Mesendoderm (in vitro differentiated cells): ENCODE results near the gene SLC47A2.

Source experiments
- DNase-seq: peaks from one replicate; pipeline ENCODE4 v3.0.0; 2013
- H2AK5ac ChIP-seq: 2 replicates; pipeline ENCODE4 v1.6.1; 2013; ENCODE audit warnings: low read length, inconsistent platforms
- H2BK120ac ChIP-seq: 2 replicates; pipeline ENCODE4 v1.6.1; 2013; ENCODE audit warnings: low read depth, mild to moderate bottlenecking, low read length, moderate library complexity, mixed read lengths
- H2BK15ac ChIP-seq: replicated peaks from 2 replicates; pipeline ENCODE4 v1.6.1; 2013; ENCODE audit warnings: low read depth, mild to moderate bottlenecking, moderate library complexity
- H2BK5ac ChIP-seq: 2 replicates; pipeline ENCODE4 v1.6.1; 2013; ENCODE audit warnings: low read length, inconsistent platforms
- H3K18ac ChIP-seq: 2 replicates; pipeline ENCODE4 v1.6.1; 2013; ENCODE audit warnings: mild to moderate bottlenecking, low read length, mixed read lengths
- H3K23ac ChIP-seq: one replicate; pipeline ENCODE4 v1.6.1; 2013; ENCODE audit warnings: low read length
- H3K27ac ChIP-seq: 2 replicates; pipeline ENCODE4 v1.5.1; 2013; ENCODE audit warnings: low read depth, mild to moderate bottlenecking, inconsistent platforms, low read length, moderate library complexity
- H3K27me3 ChIP-seq: 2 replicates; pipeline ENCODE4 v1.6.1; 2013; ENCODE audit warnings: low read length, control low read depth, mild to moderate bottlenecking, inconsistent platforms; ENCODE audit not compliant: insufficient read depth, poor library complexity
- H3K36me3 ChIP-seq: 2 replicates; pipeline ENCODE4 v1.6.1; 2013; ENCODE audit warnings: low read length, inconsistent platforms; ENCODE audit not compliant: control insufficient read depth, insufficient read depth
- H3K4ac ChIP-seq: one replicate; pipeline ENCODE4 v1.6.1; 2013; ENCODE audit warnings: low read depth, mild to moderate bottlenecking, low read length, moderate library complexity
- H3K4me1 ChIP-seq: 2 replicates; pipeline ENCODE4 v1.6.1; 2013; ENCODE audit warnings: low read depth, low read length, inconsistent platforms; ENCODE audit not compliant: control insufficient read depth
- H3K4me2 ChIP-seq: 2 replicates; pipeline ENCODE4 v1.6.1; 2013; ENCODE audit warnings: low read length
- H3K4me3 ChIP-seq: 2 replicates; pipeline ENCODE4 v1.5.1; 2013; ENCODE audit warnings: mild to moderate bottlenecking, low read length
- H3K56ac ChIP-seq: one replicate; pipeline ENCODE4 v1.6.1; 2013; ENCODE audit warnings: low read length
- H3K79me1 ChIP-seq: 2 replicates; pipeline ENCODE4 v1.6.1; 2013; ENCODE audit warnings: low read length, inconsistent platforms
- H3K79me2 ChIP-seq: 2 replicates; pipeline ENCODE4 v1.6.1; 2013; ENCODE audit warnings: mild to moderate bottlenecking, low read length; ENCODE audit not compliant: control insufficient read depth, insufficient read depth
- H3K9ac ChIP-seq: 2 replicates; pipeline ENCODE4 v1.6.1; 2013; ENCODE audit warnings: low read length, inconsistent platforms
- H4K5ac ChIP-seq: one replicate; pipeline ENCODE4 v1.6.1; 2013; ENCODE audit warnings: low read length
- H4K8ac ChIP-seq: one replicate; pipeline ENCODE4 v1.6.1; 2013; ENCODE audit warnings: low read depth, mild to moderate bottlenecking, control low read depth, low read length, moderate library complexity
- WGBS: extraction: QIAGEN DNeasy Blood & Tissue Kit; methylation state at CpG from one replicate; pipeline ENCODE4 v1.1.7; 2013; ENCODE audit warnings: low lambda C conversion rate, missing lambda C conversion rate; ENCODE audit not compliant: insufficient coverage; ENCODE audit errors: extremely low coverage; 5-methylcytosine and 5-hydroxymethylcytosine counted together

SLC47A2 gene

DNA sequence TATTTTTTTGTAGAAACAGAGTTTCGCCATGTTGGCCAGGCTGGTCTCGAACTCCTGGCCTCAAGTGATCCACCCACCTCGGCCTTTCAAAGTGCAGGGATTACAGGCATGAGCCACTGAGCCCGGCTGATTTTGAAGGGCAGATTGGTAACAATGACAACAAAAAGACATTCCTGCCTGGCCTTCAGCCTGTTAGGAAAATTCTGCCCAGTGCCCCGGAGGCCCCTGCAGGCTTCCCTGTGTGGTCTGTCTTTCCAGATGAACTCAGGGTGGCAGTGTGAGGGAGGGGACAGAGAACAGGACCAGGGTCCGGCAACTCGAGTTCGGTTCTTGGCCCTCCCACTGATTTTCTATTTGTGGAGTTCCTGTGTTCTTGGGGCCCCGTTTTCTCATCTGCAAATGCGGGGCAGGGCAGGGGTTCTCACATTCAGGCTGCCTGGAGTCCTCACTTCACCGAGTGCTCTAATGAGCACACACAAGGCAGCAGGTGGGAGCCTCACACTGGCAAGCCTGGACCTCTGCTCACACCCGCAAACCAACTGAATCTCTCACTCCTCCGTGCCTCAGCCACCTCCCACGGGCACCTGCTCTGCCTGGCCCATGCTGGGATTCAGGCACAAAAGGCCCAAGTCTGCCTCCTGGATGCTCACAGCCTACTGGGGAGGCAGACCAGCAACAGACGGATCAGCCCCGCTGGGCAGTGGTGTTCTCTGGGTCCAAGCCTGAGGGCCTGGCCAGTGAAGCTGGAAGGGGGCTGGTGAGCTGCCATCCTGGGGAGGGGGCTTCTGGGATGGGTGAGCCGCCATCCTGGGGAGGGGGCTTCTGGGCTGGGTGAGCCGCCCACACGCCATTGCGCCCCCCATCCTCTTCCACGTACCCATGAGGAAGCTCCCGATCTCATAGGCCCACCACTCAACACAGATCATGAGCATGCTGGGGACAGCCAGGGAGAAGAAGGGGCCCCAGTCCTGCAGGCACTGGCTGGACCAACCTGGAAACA is 10.3 kb downstream of the SLC47A2 start:
- Histone ChIP-seq H3K4ac (no peak overlapping the region), H3K4me1 (peaks cover 7% of the 10 kb centered on the region), H4K8ac (no peak overlapping the region), H3K18ac (no peak overlapping the region), H2BK120ac (no peak overlapping the region), H2AK5ac (no peak overlapping the region), H3K79me2 (no peaks in the 10 kb centered on the region), H3K4me3 (no peak overlapping the region), H3K4me2 (no peak overlapping the region), H3K27me3 (no peaks in the 10 kb centered on the region), H3K56ac (no peak overlapping the region), H3K36me3 (no peaks in the 10 kb centered on the region), H4K5ac (no peak overlapping the region), H3K23ac (no peak overlapping the region), H2BK15ac (no peak overlapping the region), H2BK5ac (no peak overlapping the region), H3K79me1 (no peaks in the 10 kb centered on the region), H3K27ac (no peak overlapping the region), H3K9ac (no peak overlapping the region)
- no CpG with 5 or more reads among the region's 22 CpGs for WGBS
- no peak for DNase-seq

DNA sequence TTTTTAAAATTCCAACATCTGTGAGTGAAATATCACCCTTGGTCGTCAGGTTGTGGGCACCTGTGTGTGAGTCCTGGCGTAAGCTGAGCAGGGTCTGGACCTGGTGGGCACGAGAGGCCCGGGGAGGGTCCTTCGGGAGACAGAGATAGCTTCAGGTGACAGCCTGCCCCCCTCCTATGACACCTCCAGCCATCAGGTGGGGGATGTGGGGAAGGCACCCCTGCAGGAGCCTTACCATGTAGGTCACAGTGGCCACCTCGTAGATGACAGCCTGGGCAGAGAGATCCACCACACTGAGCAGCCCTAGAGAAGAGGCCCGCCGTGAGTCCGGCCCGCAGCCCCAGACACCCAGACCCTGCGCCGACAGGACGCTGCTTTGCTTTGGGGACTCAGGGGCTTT is 11.2 kb downstream of the SLC47A2 start:
- H2BK120ac ChIP-seq, result no peak overlapping the region
- H4K5ac ChIP-seq, result no peak overlapping the region
- no peak overlapping the region for H3K4me2 ChIP-seq
- H3K4me1 ChIP-seq, result peaks cover 7% of the 10 kb centered on the region
- H3K4me3 ChIP-seq, result no peak overlapping the region
- H3K36me3 ChIP-seq, result no peaks in the 10 kb centered on the region
- H2AK5ac ChIP-seq, result no peak overlapping the region
- H4K8ac ChIP-seq, result no peak overlapping the region
- WGBS, result no CpG with 5 or more reads among the region's 13 CpGs
- no peak overlapping the region for H3K9ac ChIP-seq
- H3K27me3 ChIP-seq, result no peaks in the 10 kb centered on the region
- DNase-seq, result no peak
- H2BK5ac ChIP-seq, result no peak overlapping the region
- no peaks in the 10 kb centered on the region for H3K79me2 ChIP-seq
- no peaks in the 10 kb centered on the region for H3K79me1 ChIP-seq
- H3K27ac ChIP-seq, result no peak overlapping the region
- no peak overlapping the region for H3K18ac ChIP-seq
- H3K56ac ChIP-seq, result no peak overlapping the region
- no peak overlapping the region for H2BK15ac ChIP-seq
- no peak overlapping the region for H3K23ac ChIP-seq
- no peak overlapping the region for H3K4ac ChIP-seq

DNA sequence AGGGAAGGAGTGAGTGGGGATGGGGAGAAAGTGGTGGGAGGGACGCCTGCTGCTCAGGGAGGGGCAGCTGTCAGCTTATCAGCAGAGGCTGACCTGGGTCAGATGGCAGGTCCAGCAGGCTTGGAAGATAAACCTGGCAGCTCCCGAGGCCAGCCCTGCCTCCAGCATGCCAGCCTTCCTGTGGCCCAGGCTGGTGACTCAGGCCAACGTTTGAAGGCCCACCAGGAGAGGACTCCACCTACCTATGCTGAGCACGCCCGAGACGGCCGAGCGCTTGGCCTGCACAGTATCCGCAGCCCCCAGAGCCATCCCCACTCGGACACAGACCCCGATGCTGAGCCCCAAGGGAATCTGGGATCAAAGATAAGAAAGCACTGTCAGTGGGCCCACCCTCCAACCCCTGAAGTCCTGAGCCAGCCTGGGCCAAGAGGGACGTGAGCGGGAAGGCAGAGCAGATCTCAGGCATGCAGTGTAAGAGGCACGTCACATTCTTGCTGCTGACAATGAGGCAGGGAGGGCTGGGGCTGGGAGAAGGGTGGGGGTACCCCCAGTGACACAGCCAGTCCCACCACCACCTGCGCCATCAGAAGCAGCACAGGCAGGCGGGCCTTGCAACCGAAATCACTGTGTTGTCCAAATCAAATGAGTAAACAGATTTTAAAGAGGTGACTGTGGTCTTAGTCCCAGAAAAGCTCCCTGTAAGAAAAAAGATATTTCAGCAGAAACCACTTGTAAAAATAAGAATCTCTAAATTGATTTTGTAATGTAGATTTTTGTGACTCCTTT is 12.4 kb downstream of the SLC47A2 start:
- H2BK5ac ChIP-seq, result no peak overlapping the region
- no peak overlapping the region for H2AK5ac ChIP-seq
- H3K56ac ChIP-seq, result peak overlapping the region; percentile 17
- no peak overlapping the region for H4K5ac ChIP-seq
- WGBS, result no CpG with 5 or more reads among the region's 17 CpGs
- H3K36me3 ChIP-seq, result no peaks in the 10 kb centered on the region
- peak; percentile 72 for DNase-seq
- H3K23ac ChIP-seq, result no peak overlapping the region
- H3K27ac ChIP-seq, result no peak overlapping the region
- H3K4me3 ChIP-seq, result no peak overlapping the region
- H3K79me1 ChIP-seq, result no peaks in the 10 kb centered on the region
- no peak overlapping the region for H3K4me2 ChIP-seq
- no peak overlapping the region for H2BK15ac ChIP-seq
- H3K4me1 ChIP-seq, result peaks cover 7% of the 10 kb centered on the region
- H2BK120ac ChIP-seq, result no peak overlapping the region
- H3K18ac ChIP-seq, result no peak overlapping the region
- H3K9ac ChIP-seq, result no peak overlapping the region
- H3K79me2 ChIP-seq, result no peaks in the 10 kb centered on the region
- no peak overlapping the region for H4K8ac ChIP-seq
- H3K27me3 ChIP-seq, result no peaks in the 10 kb centered on the region
- H3K4ac ChIP-seq, result no peak overlapping the region

DNA sequence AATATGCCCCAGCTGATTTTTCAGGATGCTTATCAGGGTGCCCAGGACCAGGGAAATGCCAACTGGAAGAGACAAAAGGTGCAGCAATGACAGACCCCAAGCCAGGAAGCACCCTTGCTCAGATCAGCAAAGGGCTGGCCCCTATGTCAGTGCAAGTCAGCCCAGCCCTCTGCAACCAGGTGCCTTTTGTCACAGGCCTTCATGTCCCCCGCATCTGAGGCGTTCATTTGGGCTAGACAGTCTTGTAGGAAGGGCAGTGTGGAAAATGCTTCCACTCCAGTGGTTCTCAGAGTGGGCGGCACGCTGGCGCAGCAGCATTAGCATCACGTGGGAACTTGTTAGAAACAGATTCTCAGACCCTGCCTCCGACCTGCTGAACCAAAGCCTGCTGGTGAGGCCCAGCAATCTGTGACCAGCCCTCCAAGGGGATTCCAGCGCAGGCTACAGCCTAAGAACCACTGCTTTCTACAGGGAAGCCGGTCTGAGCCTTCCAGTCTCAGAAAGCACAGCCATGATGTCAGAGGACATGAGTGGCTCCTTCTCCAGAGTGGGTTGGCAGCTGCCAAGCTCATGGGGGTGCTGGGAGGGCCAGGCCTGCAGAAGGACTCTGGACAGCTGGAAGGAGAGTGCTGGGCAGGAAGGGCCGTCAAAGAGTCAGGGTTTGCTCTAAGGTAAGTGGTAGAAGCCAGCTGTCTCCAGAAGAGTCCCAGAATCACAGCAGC is 13.1 kb downstream of the SLC47A2 start:
- Histone ChIP-seq H2BK5ac (no peak overlapping the region), H3K23ac (no peak overlapping the region), H4K8ac (no peak overlapping the region), H3K18ac (no peak overlapping the region), H3K4ac (no peak overlapping the region), H3K79me2 (no peaks in the 10 kb centered on the region), H3K56ac (no peak overlapping the region), H3K27me3 (no peaks in the 10 kb centered on the region), H3K4me1 (peaks cover 7% of the 10 kb centered on the region), H3K4me2 (no peak overlapping the region), H3K36me3 (no peaks in the 10 kb centered on the region), H2AK5ac (no peak overlapping the region), H3K9ac (no peak overlapping the region), H2BK15ac (no peak overlapping the region), H2BK120ac (no peak overlapping the region), H3K79me1 (no peaks in the 10 kb centered on the region), H4K5ac (no peak overlapping the region), H3K4me3 (no peak overlapping the region), H3K27ac (no peak overlapping the region)
- no CpG with 5 or more reads among the region's 10 CpGs for WGBS
- no peak for DNase-seq

DNA sequence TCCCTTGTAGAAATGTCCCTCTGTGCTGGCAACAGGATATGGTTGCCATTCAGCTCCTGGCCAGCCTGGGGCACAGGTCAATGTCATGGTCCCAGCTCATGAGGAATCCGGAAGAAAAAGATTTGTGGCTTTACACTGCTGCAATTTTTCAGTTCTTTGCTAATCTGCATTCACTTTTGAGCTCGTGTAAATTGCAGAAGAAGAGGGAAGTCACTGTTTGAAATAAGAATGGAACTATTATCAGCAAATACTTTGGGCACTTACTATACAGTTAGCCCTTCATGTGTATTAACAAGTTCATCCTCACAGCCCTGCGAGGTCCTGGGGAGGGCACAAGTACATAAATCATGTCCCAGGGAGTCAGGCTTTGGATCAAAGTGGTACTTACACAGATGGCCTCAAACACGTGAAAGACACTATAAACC is 14.2 kb downstream of the SLC47A2 start:
- DNase-seq, result no peak
- no CpG with 5 or more reads among the region's 4 CpGs for WGBS
- Histone ChIP-seq H3K4me3 (no peak overlapping the region), H4K8ac (no peak overlapping the region), H3K4me2 (no peak overlapping the region), H3K9ac (no peak overlapping the region), H3K4me1 (peaks cover 7% of the 10 kb centered on the region), H2BK120ac (no peak overlapping the region), H3K79me2 (no peaks in the 10 kb centered on the region), H3K23ac (no peak overlapping the region), H3K4ac (no peak overlapping the region), H3K36me3 (no peaks in the 10 kb centered on the region), H2BK5ac (no peak overlapping the region), H3K79me1 (no peaks in the 10 kb centered on the region), H3K18ac (no peak overlapping the region), H3K27ac (no peak overlapping the region), H3K27me3 (no peaks in the 10 kb centered on the region), H2AK5ac (no peak overlapping the region), H4K5ac (no peak overlapping the region), H3K56ac (no peak overlapping the region), H2BK15ac (no peak overlapping the region)
